Nephron (organoid): ENCODE data around the gene SLC1A1.

Experiments
- H3K27ac Mint-ChIP-seq, 3 experiments: 2 replicates each; pipeline ENCODE4 v1.8.0; 2020; ENCODE audit warnings: mixed read lengths in 3 of 3, mild to moderate bottlenecking in 2 of 3, moderate library complexity in 1 of 3
- H3K27me3 Mint-ChIP-seq: 2 replicates; pipeline ENCODE4 v1.8.0; 2021; ENCODE audit warnings: low read depth, mild to moderate bottlenecking, moderate library complexity, mixed read lengths
- H3K36me3 Mint-ChIP-seq: 2 replicates; pipeline ENCODE4 v1.8.0; 2020; ENCODE audit warnings: low read depth, mixed read lengths
- H3K4me1 Mint-ChIP-seq: 2 replicates; pipeline ENCODE4 v1.8.0; 2020; ENCODE audit warnings: mixed read lengths
- H3K4me3 Mint-ChIP-seq, 3 experiments: 2 replicates each; pipeline ENCODE4 v1.8.0; 2020; ENCODE audit warnings: mild to moderate bottlenecking in 3 of 3, mixed read lengths in 3 of 3, moderate library complexity in 2 of 3
- H3K9me3 Mint-ChIP-seq: 2 replicates; pipeline ENCODE4 v1.8.0; 2020; ENCODE audit warnings: mixed read lengths
- CTCF ChIP-seq, 3 experiments: fragments of 200-600 bp; sonication (generic); IDR thresholded peaks; one replicate each; pipeline ENCODE4 v1.5.0; 2021; ENCODE audit warnings: antibody characterized with exemption in 3 of 3; ENCODE audit not compliant: unreplicated experiment in 3 of 3

SLC1A1 gene

GRCh38 chr9:4490705-4491625 lies 697 bp downstream of the SLC1A1 start:
- H3K36me3 Mint-ChIP-seq = no peaks in the 10 kb centered on the region
- H3K27ac Mint-ChIP-seq = peak overlapping the region; percentile 56 to 90 (median 59)
- H3K4me1 Mint-ChIP-seq = peaks cover 18% of the 10 kb centered on the region
- H3K27me3 Mint-ChIP-seq = peaks cover 61% of the 10 kb centered on the region
- peak overlapping the region; percentile 90 to 93 (median 91) for H3K4me3 Mint-ChIP-seq
- TF ChIP-seq CTCF (IDR thresholded peaks at IDR 0.05; ENCODE audit: unreplicated experiment in 3 of 3) = no peak
- H3K9me3 Mint-ChIP-seq = no peaks in the 10 kb centered on the region

GRCh38 chr9:4491626-4491975 lies 1.3 kb downstream of the SLC1A1 start:
- TF ChIP-seq CTCF (IDR thresholded peaks at IDR 0.05; ENCODE audit: unreplicated experiment in 3 of 3) = no peak
- H3K4me3 Mint-ChIP-seq = peak overlapping the region; percentile 90 to 93 (median 91)
- peaks cover 64% of the 10 kb centered on the region for H3K27me3 Mint-ChIP-seq
- H3K9me3 Mint-ChIP-seq = no peaks in the 10 kb centered on the region
- peaks cover 18% of the 10 kb centered on the region for H3K4me1 Mint-ChIP-seq
- peak overlapping the region; percentile 56 to 90 (median 59) for H3K27ac Mint-ChIP-seq
- H3K36me3 Mint-ChIP-seq = no peaks in the 10 kb centered on the region

GRCh38 chr9:4494332-4494731 lies 4.1 kb downstream of the SLC1A1 start:
- no peak overlapping the region for H3K27ac Mint-ChIP-seq
- H3K27me3 Mint-ChIP-seq = peaks cover 52% of the 10 kb centered on the region
- no peaks in the 10 kb centered on the region for H3K36me3 Mint-ChIP-seq
- H3K4me1 Mint-ChIP-seq = peaks cover 16% of the 10 kb centered on the region
- no peak for TF ChIP-seq CTCF (IDR thresholded peaks at IDR 0.05; ENCODE audit: unreplicated experiment in 3 of 3)
- H3K4me3 Mint-ChIP-seq = no peak overlapping the region
- H3K9me3 Mint-ChIP-seq = no peaks in the 10 kb centered on the region

GRCh38 chr9:4494806-4495205 lies 4.5 kb downstream of the SLC1A1 start:
- peaks cover 13% of the 10 kb centered on the region for H3K4me1 Mint-ChIP-seq
- no peaks in the 10 kb centered on the region for H3K36me3 Mint-ChIP-seq
- no peaks in the 10 kb centered on the region for H3K9me3 Mint-ChIP-seq
- no peak overlapping the region for H3K27ac Mint-ChIP-seq
- peaks cover 48% of the 10 kb centered on the region for H3K27me3 Mint-ChIP-seq
- no peak for TF ChIP-seq CTCF (IDR thresholded peaks at IDR 0.05; ENCODE audit: unreplicated experiment in 3 of 3)
- no peak overlapping the region for H3K4me3 Mint-ChIP-seq

GRCh38 chr9:4495537-4495936 lies 5.3 kb downstream of the SLC1A1 start:
- H3K4me1 Mint-ChIP-seq = peaks cover 13% of the 10 kb centered on the region
- no peaks in the 10 kb centered on the region for H3K36me3 Mint-ChIP-seq
- H3K9me3 Mint-ChIP-seq = no peaks in the 10 kb centered on the region
- H3K4me3 Mint-ChIP-seq = no peak overlapping the region
- H3K27ac Mint-ChIP-seq = no peak overlapping the region
- peaks cover 44% of the 10 kb centered on the region for H3K27me3 Mint-ChIP-seq
- no peak for TF ChIP-seq CTCF (IDR thresholded peaks at IDR 0.05; ENCODE audit: unreplicated experiment in 3 of 3)

GRCh38 chr9:4496497-4496896 lies 6.2 kb downstream of the SLC1A1 start:
- Mint-ChIP-seq H3K27ac (no peak overlapping the region), H3K4me1 (peaks cover 6% of the 10 kb centered on the region), H3K36me3 (no peaks in the 10 kb centered on the region), H3K9me3 (no peaks in the 10 kb centered on the region), H3K4me3 (no peak overlapping the region), H3K27me3 (peaks cover 35% of the 10 kb centered on the region)
- no peak for TF ChIP-seq CTCF (IDR thresholded peaks at IDR 0.05; ENCODE audit: unreplicated experiment in 3 of 3)
